LNCaP clone FGC (cell line): ENCODE measurements around the gene NAA60.

Source experiments
- DNase-seq: peaks from one replicate; pipeline ENCODE4 v3.0.0-alpha.2; 2011; ENCODE audit warnings: low read depth
- H3K4me3 ChIP-seq: 2 replicates; pipeline ENCODE4 v1.5.1; 2011; ENCODE audit warnings: mild to moderate bottlenecking, low read depth, low read length, control low read depth
- TF ChIP-seq, protein P1 (sequence below): IDR thresholded peaks from 2 replicates; pipeline ENCODE4 v1.5.1; 2012; ENCODE audit warnings: mild to moderate bottlenecking; ENCODE audit not compliant: control insufficient read depth, insufficient read depth; ENCODE audit errors: extremely low read depth

Gene NAA60

DNA sequence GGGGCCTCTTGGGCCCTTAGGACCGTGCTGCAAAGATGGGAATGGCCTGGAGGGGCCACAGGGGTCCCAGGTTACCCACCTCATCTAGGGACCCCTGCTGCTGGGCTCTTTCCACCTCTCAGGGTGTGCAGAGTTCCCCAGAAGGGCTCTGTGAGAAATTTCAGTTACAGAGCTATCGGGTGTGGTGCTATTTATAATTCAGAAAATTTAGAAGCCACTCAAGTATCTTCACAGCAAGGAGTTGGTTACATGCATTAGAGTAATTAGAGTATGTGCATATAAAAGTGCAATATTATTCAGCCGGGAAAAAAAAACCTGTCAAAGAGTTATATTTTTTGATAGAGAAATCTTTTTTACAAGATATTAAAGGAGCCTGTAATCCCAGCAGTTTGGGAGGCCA lies 32.9 kb downstream of the NAA60 start:
- H3K4me3 ChIP-seq = no peak overlapping the region
- TF ChIP-seq, protein P1, sequence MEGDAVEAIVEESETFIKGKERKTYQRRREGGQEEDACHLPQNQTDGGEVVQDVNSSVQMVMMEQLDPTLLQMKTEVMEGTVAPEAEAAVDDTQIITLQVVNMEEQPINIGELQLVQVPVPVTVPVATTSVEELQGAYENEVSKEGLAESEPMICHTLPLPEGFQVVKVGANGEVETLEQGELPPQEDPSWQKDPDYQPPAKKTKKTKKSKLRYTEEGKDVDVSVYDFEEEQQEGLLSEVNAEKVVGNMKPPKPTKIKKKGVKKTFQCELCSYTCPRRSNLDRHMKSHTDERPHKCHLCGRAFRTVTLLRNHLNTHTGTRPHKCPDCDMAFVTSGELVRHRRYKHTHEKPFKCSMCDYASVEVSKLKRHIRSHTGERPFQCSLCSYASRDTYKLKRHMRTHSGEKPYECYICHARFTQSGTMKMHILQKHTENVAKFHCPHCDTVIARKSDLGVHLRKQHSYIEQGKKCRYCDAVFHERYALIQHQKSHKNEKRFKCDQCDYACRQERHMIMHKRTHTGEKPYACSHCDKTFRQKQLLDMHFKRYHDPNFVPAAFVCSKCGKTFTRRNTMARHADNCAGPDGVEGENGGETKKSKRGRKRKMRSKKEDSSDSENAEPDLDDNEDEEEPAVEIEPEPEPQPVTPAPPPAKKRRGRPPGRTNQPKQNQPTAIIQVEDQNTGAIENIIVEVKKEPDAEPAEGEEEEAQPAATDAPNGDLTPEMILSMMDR = no peak
- no peak for DNase-seq

GRCh38 chr16:3478242-3478925 lies 34.9 kb downstream of the NAA60 start:
- H3K4me3 ChIP-seq = no peak overlapping the region
- TF ChIP-seq, protein P1 = no peak
- DNase-seq = no peak

GRCh38 chr16:3479654-3480216 lies 36.3 kb downstream of the NAA60 start:
- TF ChIP-seq, protein P1 = no peak
- DNase-seq = no peak
- no peak overlapping the region for H3K4me3 ChIP-seq

DNA sequence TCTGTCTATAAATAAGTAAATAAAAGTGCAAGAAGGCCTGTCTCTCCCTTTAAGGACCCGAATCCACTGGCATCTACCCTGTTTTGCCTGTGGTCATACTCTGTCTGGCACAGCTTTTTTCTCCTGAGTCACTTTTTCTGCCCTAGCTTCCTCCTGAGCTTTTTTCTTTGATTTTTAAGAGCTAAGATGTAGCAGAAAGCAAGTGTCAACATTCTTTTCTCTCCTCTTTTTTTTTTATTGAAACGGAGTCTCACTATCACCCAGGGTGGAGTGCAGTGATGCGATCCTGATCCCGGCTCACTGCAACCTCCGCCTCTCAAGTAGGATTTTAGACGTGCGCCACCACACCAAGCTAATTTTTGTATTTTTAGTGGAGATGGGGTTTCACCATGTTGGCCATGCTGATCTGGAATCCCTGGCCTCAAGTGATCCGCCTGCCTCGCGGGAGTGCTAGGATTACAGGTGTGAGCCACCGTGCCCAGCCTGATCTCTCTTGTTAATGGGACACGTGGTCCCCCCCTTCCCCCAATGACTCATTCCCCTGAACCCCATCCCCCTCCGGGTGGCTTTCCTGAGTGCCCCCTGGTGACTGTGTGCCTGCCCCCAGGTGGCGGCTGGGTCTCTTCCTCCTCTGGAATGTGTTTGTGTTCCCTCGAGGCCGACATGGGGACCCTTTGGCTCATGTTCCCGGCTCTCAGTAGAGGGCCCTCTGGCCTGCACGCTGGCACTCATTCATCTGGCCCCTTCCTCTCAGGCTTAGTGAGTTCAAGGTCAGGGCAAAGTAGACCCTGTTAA lies 37.6 kb downstream of the NAA60 start:
- DNase-seq = no peak
- TF ChIP-seq, protein P1 = no peak
- H3K4me3 ChIP-seq = no peak overlapping the region

DNA sequence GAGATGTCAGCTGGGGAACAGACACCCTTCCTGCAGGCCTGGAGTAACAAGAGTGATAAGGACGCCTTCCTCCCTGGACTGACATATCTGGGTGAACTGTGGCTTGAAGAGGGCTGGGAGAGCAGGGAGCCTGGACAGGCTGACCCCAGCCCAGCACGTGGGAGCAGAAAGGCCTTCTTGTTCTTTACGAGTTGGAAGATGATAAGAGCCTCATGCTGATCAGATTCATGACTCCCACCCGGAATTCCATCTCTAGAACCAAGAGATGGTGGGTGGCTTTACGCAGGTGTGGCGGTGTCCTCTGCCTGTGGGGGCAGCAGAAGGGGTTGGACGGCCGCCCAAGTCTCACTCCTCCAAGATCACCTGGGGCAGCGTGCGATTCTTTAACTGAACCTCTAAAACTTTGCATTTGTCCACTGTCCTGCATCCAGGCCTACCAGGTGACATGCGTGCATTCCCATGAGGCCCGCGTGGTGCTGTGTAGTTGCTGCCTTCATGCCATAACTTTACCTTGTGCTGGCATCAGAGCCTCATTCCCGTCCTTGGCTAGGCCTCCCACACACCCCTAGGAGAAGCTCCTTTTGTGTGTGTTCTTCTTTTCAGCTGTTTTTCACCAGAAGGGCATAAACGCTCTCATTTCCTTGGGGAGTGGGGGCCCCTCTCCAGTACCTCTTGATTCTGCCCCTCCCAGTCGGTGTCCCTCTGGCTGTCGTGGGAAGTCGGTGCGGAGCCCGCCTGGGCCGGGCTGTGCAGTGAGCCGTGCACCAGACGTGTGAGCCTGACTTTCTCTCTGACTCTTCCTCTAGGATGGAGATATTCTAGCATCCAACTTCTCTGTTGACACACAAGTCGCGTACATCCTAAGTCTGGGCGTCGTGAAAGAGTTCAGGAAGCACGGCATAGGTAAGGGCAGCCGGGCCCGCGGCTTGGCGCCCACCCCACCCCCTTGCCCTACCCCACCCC lies 38.5 kb downstream of the NAA60 start:
- no peak overlapping the region for H3K4me3 ChIP-seq
- DNase-seq = no peak
- TF ChIP-seq, protein P1 = no peak

- DNase-seq = no peak
- no peak overlapping the region for H3K4me3 ChIP-seq
- TF ChIP-seq, protein P1 = no peak
These were observed 39.3 kb downstream of the NAA60 start for GRCh38 chr16:3482659-3483241.
